ENCODE results near the gene CCDC91. TPM values are rescaled to one million over a fixed set of nuclear protein-coding genes. Genes with fewer than 3 reads are reported as not detected.

Gene CCDC91
- total RNA-seq, 1 experiment from 2014 or later = 35.9 TPM

DNA sequence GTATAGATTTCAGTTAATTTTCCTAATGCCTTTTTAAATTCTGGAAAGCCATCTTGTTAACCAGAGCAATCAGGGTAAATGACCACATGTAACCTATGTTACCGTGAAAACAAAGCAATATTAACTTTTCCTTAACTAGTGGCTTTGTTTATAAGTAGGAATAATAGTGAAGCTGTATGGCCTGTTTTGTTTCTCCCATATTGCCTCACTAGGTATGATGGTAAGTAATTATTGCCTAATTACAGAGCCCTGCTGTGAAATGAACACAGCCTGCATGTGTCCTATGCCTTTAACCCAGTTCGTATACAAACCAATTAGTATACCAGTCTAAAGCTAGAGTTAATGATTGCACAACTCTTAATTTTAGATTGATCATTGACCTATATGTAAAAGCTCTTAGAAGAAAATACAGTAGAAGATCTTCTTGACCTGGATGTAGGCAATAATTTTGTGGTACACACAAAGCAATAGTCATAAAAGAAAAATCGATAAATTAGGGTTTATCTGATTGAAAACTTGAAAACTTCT, 249.9 kb downstream of the CCDC91 start:
- Mint-ChIP-seq H3K27ac (ENCODE audit: low read depth, unreplicated experiment) (no peak overlapping the region), H3K27me3 (ENCODE audit: insufficient read depth, unreplicated experiment) (no peaks in the 10 kb centered on the region), H3K9me3 (ENCODE audit: unreplicated experiment) (no peaks in the 10 kb centered on the region), H3K36me3 (ENCODE audit: insufficient read depth, unreplicated experiment) (no peaks in the 10 kb centered on the region), H3K4me3 (ENCODE audit: unreplicated experiment) (no peak overlapping the region), H3K4me1 (ENCODE audit: insufficient read depth, unreplicated experiment) (no peaks in the 10 kb centered on the region)
- TF ChIP-seq, protein P1, sequence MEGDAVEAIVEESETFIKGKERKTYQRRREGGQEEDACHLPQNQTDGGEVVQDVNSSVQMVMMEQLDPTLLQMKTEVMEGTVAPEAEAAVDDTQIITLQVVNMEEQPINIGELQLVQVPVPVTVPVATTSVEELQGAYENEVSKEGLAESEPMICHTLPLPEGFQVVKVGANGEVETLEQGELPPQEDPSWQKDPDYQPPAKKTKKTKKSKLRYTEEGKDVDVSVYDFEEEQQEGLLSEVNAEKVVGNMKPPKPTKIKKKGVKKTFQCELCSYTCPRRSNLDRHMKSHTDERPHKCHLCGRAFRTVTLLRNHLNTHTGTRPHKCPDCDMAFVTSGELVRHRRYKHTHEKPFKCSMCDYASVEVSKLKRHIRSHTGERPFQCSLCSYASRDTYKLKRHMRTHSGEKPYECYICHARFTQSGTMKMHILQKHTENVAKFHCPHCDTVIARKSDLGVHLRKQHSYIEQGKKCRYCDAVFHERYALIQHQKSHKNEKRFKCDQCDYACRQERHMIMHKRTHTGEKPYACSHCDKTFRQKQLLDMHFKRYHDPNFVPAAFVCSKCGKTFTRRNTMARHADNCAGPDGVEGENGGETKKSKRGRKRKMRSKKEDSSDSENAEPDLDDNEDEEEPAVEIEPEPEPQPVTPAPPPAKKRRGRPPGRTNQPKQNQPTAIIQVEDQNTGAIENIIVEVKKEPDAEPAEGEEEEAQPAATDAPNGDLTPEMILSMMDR (IDR thresholded peaks at IDR 0.05; ENCODE audit: unreplicated experiment) = no peak
- POLR2A ChIA-PET = interaction anchor here (0.5 to 0.6 kb wide), 2 partner anchors 45 to 426 kb away, joined by 4 to 6 read pairs; no protein-coding TSS in a partner anchor
- DNase-seq (ENCODE audit: unreplicated experiment) = no peak
- no TSS peak for BruUV-seq (replicated peaks)
- intact Hi-C loops (cut with micrococcal nuclease) = no loop called here
- CTCF ChIA-PET = interaction anchor here (0.5 to 0.6 kb wide), 2 partner anchors 133 to 144 kb away, joined by 3 to 4 read pairs; no protein-coding TSS in a partner anchor

DNA sequence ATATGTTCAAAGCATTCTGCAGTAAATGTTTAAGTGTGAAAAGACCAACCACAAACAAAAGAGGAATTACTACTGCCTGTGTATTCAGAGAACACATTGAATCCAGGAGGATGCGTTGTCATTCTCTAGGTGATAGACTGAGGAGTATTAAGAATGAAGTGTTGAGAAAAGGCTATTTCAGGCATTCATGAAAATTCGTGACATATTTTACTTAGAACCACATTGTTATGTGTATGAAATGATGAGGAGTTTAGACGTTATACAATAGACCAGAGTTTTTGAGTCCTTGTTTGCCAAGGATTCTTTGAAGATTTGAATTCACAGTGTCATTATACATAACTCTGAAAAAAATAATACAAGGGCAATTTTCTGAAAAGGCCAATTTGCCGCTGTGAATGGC, 251.8 kb downstream of the CCDC91 start:
- CTCF ChIA-PET = no interaction called here
- Mint-ChIP-seq H3K27ac (ENCODE audit: low read depth, unreplicated experiment) (peak overlapping the region; percentile 16), H3K4me1 (ENCODE audit: insufficient read depth, unreplicated experiment) (no peaks in the 10 kb centered on the region), H3K4me3 (ENCODE audit: unreplicated experiment) (no peak overlapping the region), H3K9me3 (ENCODE audit: unreplicated experiment) (no peaks in the 10 kb centered on the region), H3K27me3 (ENCODE audit: insufficient read depth, unreplicated experiment) (no peaks in the 10 kb centered on the region), H3K36me3 (ENCODE audit: insufficient read depth, unreplicated experiment) (no peaks in the 10 kb centered on the region)
- intact Hi-C loops (cut with micrococcal nuclease) = no loop called here
- TF ChIP-seq, protein P1 (IDR thresholded peaks at IDR 0.05; ENCODE audit: unreplicated experiment) = no peak
- BruUV-seq (replicated peaks) = no TSS peak
- POLR2A ChIA-PET = no interaction called here
- no peak for DNase-seq (ENCODE audit: unreplicated experiment)

DNA sequence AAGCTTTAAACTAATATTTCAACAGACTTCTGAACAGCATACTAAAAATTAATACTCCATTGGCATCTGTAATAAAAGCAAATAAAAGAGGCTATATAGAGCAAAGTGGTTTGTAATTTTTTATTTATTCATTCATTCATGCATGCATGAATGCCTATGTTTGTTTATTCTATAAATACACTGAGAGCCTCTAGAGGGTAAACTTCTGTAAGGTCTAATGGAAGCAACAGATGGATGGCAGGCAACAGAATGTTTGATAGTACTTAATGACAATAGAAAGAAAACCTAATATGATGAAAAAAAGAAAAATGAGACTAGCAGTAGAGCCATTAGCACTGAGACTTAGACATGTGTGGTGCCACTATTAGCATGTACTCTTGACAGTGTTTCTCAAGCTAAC, 253.1 kb downstream of the CCDC91 start:
- CTCF ChIA-PET = interaction anchor here (0.6 kb wide), 1 partner anchor 233 kb away, joined by 3 read pairs; no protein-coding TSS in a partner anchor
- Mint-ChIP-seq H3K9me3 (ENCODE audit: unreplicated experiment) (no peaks in the 10 kb centered on the region), H3K36me3 (ENCODE audit: insufficient read depth, unreplicated experiment) (no peaks in the 10 kb centered on the region), H3K27me3 (ENCODE audit: insufficient read depth, unreplicated experiment) (no peaks in the 10 kb centered on the region), H3K4me3 (ENCODE audit: unreplicated experiment) (no peak overlapping the region), H3K4me1 (ENCODE audit: insufficient read depth, unreplicated experiment) (no peaks in the 10 kb centered on the region), H3K27ac (ENCODE audit: low read depth, unreplicated experiment) (no peak overlapping the region)
- intact Hi-C loops (cut with micrococcal nuclease) = no loop called here
- POLR2A ChIA-PET = no interaction called here
- no TSS peak for BruUV-seq (replicated peaks)
- DNase-seq (ENCODE audit: unreplicated experiment) = no peak
- TF ChIP-seq, protein P1 (IDR thresholded peaks at IDR 0.05; ENCODE audit: unreplicated experiment) = no peak

DNA sequence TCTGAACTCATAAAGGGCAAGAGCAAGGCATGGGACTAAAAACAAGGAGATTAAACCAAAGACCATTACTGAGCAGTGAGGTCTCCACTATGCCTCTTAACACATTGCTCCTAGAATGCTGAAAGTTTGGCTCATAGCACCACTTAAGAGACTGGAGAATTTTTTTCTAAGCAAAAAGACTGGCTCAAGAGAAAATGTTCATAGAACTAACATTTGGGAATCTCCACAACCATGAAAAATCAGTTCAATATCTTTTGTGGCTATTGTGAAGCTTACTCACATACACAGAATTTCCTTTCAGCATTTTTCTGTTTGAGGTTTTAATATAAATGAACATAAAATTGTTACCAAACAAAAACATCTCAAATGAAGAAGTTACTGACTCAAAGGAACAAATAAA, 255.8 kb downstream of the CCDC91 start:
- ChIA-PET CTCF (no interaction called here), POLR2A (no interaction called here)
- Mint-ChIP-seq H3K27me3 (ENCODE audit: insufficient read depth, unreplicated experiment) (no peaks in the 10 kb centered on the region), H3K4me1 (ENCODE audit: insufficient read depth, unreplicated experiment) (no peaks in the 10 kb centered on the region), H3K36me3 (ENCODE audit: insufficient read depth, unreplicated experiment) (no peaks in the 10 kb centered on the region), H3K4me3 (ENCODE audit: unreplicated experiment) (no peak overlapping the region), H3K9me3 (ENCODE audit: unreplicated experiment) (no peaks in the 10 kb centered on the region), H3K27ac (ENCODE audit: low read depth, unreplicated experiment) (no peak overlapping the region)
- intact Hi-C loops (cut with micrococcal nuclease) = no loop called here
- TF ChIP-seq, protein P1 (IDR thresholded peaks at IDR 0.05; ENCODE audit: unreplicated experiment) = no peak
- BruUV-seq (replicated peaks) = no TSS peak
- DNase-seq (ENCODE audit: unreplicated experiment) = no peak

Data from MCF 10A (cell line).